Measurements from ENCODE around the gene GUCY1A2.

- no peak for TF ChIP-seq CTCF (IDR thresholded peaks at IDR 0.05)
- no peak for TF ChIP-seq EZH2 (IDR thresholded peaks at IDR 0.05; ENCODE audit: borderline replicate concordance, insufficient read depth, low read depth, low read length, poor library complexity, severe bottlenecking)
Measured at GRCh38 chr11:106679181-106679580, 339.1 kb downstream of the GUCY1A2 start.

Measured in B cell (primary cell).